OCI-M2 (cell line): Measurements from ENCODE around the gene LYPLA2.
"Not testable (repeated sequence)": the region's sequence is repeated elsewhere in the genome, so short reads cannot be mapped to it uniquely, and the experiment has no call there.

Experiments
- DNase-seq: peaks from one replicate; lab custom pipeline; 2025; ENCODE audit not compliant: unreplicated experiment; lab: John Stamatoyannopoulos, UW

Gene LYPLA2

DNA sequence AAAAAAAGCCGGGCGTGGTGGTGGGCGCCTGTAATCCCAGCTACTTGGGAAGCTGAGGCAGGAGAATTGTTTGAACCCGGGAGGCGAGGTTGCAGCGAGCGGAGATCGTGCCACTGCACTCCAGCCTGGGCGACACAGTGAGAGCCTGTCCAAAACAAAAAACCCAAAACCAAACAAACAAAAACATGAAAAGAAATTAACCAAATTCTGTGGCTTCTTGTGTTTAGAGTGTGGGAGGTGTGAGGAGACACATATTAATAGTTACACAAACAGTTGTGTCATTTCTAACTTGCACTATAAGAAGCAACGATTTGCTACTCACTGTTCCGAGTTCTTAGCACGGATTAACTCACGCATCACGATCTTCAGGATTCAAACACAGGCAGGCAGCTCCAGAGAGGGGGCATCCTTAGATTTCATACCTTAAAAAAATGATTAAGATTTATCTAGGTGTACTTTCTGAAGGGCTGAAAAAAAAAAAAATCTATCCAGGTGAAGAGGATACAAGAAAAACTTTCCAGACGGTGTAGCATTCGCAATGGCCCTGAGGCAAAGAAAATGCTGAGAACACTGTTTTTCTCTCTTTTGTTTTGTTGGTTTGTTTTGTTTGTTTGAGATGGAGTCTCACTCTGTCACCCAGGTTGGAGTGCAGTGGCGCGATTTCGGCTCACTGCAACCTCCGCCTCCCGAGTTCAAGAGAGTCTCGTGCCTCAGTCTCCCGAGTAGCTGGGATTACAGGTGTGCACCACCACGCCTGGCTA, 35.0 kb downstream of the LYPLA2 start:
- DNase-seq: no peak

DNA sequence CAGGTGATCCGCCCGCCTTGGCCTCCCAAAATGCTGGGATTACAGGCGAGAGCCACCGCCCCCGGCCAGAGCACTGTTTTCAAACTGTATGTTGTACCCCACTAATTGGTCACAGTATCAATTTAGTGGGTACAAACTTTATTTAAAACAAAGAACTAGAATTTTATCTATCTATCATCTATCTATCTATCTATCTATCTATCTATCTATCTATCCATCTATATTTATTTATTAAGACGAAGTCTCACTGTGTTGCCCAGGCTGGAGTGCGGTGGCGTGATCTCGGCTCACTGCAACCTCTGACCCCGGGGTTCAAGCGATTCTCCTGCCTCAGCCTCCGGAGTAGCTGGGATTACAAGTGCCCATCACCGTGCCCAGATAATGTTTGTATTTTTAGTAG, 35.6 kb downstream of the LYPLA2 start:
- not testable (repeated sequence) for DNase-seq

DNA sequence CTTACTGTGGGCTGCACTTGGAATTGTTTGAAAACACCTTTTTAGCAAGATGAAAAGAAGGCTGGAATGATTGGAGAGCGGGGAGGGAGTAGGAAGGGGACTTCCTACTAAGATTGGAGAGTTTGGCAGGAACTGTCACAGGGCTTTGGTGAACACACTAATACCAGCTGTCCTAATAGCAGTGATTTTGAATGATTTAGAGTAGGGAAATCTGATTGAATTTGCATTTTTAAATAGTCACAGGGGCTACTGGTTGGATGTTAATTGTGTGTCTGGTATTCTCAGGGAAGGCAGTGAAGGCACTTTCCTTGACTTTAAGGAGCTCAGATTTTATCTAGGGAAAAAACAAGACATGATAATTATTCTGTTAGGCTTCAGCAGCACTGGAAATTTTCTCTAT, 36.8 kb downstream of the LYPLA2 start:
- DNase-seq: no peak

DNA sequence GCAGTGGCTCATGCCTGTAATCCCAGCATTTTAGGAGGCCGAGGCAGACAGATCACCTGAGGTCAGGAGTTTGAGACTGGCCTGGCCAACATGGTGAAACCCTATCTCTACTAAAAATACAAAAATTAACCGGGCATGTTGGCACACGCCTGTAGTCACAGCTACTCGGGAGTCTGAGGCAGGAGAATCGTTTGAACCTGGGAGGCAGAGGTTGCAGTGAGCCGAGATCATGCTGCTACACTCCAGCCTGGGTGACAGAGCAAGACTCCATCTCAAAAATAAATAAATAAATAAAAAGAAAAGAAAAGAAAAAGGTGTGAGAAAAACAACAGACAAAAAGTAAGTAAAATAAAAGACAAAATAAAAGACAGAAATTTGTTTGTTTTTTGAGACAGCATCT, 43.2 kb downstream of the LYPLA2 start:
- DNase-seq: not testable (repeated sequence)

DNA sequence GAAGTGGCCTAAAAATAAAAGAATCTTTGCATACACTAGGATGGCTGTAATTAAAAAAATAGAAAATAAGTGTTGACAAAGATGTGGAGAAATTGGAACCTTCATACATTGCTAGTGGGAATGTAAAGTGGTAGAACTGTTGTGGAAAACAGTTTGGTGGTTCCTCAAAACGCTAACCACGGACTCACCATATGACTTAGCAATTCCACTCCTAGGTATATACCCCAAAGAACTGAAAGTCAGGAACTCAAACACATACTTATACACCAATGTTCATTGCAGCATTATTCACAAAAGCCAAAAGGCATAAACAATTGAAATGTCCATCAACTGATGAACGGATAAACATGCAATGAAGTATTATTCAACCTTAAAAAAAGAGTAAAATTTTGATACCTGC, 45.1 kb downstream of the LYPLA2 start:
- no peak for DNase-seq

DNA sequence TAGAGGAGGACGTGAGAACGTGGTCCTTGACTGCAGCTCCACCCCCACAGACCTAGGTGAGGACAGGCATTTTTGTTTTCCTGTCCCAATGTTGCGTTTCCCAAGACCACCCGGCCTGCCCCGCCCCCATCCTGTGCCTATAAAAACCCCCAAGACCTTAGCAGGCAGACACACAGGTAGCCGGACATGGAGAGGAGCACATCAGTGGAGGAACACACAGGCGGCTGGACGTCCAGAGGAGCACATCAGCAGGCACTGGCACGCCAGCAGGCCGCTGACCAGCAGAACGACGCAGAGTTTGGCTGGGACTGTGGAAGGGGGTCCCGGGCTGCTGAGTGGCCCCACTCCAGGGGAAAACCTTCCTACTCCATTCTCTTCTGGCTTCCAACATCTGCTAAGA, 47.0 kb downstream of the LYPLA2 start:
- DNase-seq: no peak

DNA sequence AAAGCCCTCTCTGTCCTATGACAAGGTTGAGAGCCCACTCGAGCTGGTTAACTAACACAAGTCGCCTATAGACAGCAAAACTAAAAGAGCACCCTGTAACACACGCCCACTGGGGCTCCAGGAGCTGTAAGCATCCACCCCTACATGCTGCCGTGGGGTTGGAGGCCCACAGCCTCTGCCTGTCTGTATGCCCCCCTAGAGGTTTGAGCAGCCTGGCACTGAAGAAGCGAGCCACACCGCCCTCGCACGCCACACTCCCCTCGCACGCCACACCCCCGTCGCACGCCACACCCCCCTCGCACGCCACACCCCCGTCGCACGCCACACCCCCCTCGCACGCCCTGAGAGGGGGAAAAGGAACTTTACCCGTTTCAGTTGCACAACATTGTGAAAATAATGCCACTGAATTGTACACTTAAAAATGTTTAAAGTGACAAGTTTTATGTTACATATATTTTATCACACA, 47.5 kb downstream of the LYPLA2 start:
- DNase-seq: peak; percentile 24

DNA sequence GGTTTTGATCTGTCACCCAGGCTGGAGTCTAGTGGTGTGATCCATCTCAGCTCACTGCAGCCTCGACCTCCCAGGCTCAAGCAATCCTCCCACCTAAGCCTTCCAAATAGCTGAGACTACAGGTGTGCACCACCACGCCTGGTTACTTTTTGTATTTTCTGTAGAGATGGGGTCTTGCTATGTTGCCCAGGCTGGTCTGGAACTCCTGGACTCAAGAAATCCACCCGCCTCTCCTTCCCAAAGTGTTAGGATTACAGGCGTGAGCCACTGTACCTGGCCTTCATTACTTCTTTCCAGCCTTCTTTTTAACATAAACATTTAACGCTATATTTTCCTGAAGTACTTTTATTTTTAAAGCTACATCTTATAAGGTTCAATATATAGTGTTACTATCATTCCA, 52.7 kb downstream of the LYPLA2 start:
- no peak for DNase-seq
